Activated T-helper 1 cell treated with anti-CD3 and anti-CD28 coated beads, Interleukin-12 subunit alpha, Interleukin-12 subunit beta, Interleukin-2, Interleukin-4 antibody, amounts not matched to agents 30 ng/mL and 10 ng/mL and 1 ng/mL, durations not matched to agents 14 hours and 24 hours and 36 hours (primary cell): ENCODE data around the gene ICAM2. TPM values are rescaled to one million over a fixed set of nuclear protein-coding genes. Genes with fewer than 3 reads are reported as not detected.
A peak's percentile ranks its signal among the peaks of the same experiment; 100 is the strongest.

ENCODE experiments used
- DNase-seq: peaks from one replicate; pipeline ENCODE4 v3.0.0; 2021; ENCODE audit warnings: low spot score
- H3K27ac Mint-ChIP-seq: one replicate; pipeline ENCODE4 v1.8.0; 2021; ENCODE audit warnings: mild to moderate bottlenecking, mixed read lengths
- H3K27me3 Mint-ChIP-seq: one replicate; pipeline ENCODE4 v1.8.0; 2022; ENCODE audit warnings: mild to moderate bottlenecking, moderate library complexity, mixed read lengths; ENCODE audit not compliant: insufficient read depth
- H3K36me3 Mint-ChIP-seq: one replicate; pipeline ENCODE4 v1.8.0; 2021; ENCODE audit warnings: low read depth, mixed read lengths
- H3K4me1 Mint-ChIP-seq: one replicate; pipeline ENCODE4 v1.8.0; 2021; ENCODE audit warnings: low read depth, mixed read lengths
- H3K4me3 Mint-ChIP-seq: one replicate; pipeline ENCODE4 v1.8.0; 2021; ENCODE audit warnings: mild to moderate bottlenecking, moderate library complexity, mixed read lengths
- H3K9me3 Mint-ChIP-seq: one replicate; pipeline ENCODE4 v1.8.0; 2021; ENCODE audit warnings: mixed read lengths
- intact Hi-C: fragments of 100-400 bp; cut with micrococcal nuclease; formaldehyde crosslinking; loops from one replicate; pipeline ENCODE4 v1.15.1; 2024
- total RNA-seq: library from RNA; stranded (reverse); gene quantifications from 2 replicates; pipeline ENCODE4 v1.2.3, GENCODE V29; 2022

The ICAM2 gene
- total RNA-seq, 1 donor from 2014 or later, result 62.1 TPM

DNA sequence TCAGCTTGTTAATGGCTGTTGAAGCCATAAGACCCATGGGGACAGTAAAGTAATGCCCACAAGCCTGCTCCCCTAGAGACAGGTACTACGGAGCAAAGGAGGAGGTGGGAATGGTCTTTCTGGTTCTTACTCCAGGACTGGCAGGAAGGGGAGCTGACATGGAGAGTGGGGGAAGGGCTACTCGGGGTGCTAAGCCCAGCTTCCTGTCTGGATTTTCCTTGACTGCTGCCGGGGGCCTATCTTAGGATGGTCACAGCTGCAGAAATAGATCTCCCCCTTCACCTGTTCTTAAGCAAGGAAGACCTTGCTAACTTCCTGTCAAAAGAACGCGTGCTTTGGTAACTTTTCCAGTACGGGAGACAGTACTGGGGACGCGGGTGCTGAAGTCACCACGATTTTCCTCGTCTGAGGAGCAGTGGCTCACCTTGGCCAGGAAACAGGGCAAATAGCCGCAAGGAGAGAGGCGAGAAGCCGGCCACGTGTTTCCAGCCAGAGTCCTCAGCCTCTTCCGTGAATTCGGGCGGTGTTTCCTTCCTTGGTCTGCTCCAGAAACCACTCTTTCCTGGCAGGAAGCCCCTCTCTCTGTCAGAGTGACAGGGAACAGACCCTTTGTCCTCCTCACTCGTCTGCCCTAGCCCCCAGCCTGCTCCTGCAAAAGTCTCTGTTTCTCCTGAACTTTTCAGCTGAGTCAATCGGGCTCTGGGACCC lies 22.9 kb downstream of the ICAM2 start:
- peaks cover 5% of the 10 kb centered on the region for H3K36me3 Mint-ChIP-seq
- H3K4me1 Mint-ChIP-seq, result peaks cover 48% of the 10 kb centered on the region
- no peaks in the 10 kb centered on the region for H3K9me3 Mint-ChIP-seq
- intact Hi-C loops, result loop anchor here (1.0 to 5.0 kb wide), 3 partner anchors 12 to 50 kb away; partner anchors contain the start of gene ICAM2
- no peak overlapping the region for H3K27ac Mint-ChIP-seq
- peaks cover 17% of the 10 kb centered on the region for H3K27me3 Mint-ChIP-seq
- H3K4me3 Mint-ChIP-seq, result peak overlapping the region; percentile 85
- DNase-seq, result no peak

DNA sequence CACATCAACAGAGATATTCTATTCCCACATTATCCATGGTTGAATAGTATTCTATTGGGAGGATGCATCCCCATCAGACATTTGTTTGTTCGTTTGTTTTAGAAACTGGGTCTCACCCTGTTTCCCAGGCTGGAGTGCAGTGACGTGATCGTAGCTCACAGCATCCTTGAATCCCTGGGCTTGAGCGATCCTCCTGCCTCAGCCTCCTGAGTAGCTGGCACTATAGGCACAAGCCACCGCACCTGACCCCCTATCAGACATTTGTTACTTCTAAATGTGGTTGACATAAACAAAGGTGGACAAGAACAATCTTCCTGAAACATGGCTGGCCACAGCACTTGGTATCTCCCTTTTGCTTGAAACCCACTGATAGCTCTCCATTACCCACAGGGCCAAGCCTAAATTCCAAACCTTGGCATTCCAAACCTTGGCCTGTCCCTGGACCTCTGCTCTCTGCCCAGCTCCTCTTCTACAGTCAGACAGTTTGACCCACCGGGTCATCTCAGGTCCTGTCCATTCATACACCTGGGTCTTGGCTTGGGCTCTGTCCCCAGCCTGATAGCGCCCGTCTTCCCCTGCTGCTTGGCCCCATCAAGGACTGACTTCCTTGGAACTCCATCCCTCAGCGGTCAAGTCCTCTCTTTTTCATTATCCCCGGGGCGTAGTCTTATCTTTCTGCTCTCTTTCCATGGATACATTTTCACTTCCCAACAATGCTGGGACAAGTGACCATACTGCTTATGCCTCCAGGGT lies 23.8 kb downstream of the ICAM2 start:
- no peak for DNase-seq
- H3K36me3 Mint-ChIP-seq, result peaks cover 5% of the 10 kb centered on the region
- H3K27ac Mint-ChIP-seq, result no peak overlapping the region
- intact Hi-C loops, result loop anchor here (5.0 kb wide), 1 partner anchor 49 kb away; no protein-coding TSS in a partner anchor
- H3K9me3 Mint-ChIP-seq, result no peaks in the 10 kb centered on the region
- peaks cover 26% of the 10 kb centered on the region for H3K27me3 Mint-ChIP-seq
- peak overlapping the region; percentile 85 for H3K4me3 Mint-ChIP-seq
- H3K4me1 Mint-ChIP-seq, result peaks cover 57% of the 10 kb centered on the region

DNA sequence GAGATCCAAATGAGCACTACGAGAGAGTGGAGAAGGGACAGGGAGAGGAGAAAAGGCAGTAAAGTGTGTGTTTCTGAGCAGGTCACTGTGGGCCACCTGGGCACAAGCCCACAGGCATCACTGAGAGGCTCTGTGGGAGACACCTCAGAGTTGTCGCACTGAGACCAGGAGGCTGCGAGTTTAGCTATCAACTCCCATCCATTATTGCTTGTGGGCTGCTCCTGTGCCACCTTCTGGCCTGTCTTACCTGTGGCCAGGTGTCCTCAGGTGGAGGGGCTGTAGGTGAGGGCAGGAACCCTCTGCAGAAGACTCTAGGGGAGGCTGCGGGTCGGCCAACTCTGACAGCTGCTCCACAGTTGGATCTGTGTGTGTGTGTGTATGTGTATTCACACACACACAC lies 24.8 kb downstream of the ICAM2 start:
- Mint-ChIP-seq H3K4me1 (peaks cover 63% of the 10 kb centered on the region), H3K27ac (peak overlapping the region; percentile 6), H3K9me3 (no peaks in the 10 kb centered on the region), H3K4me3 (no peak overlapping the region), H3K27me3 (peaks cover 30% of the 10 kb centered on the region), H3K36me3 (peaks cover 5% of the 10 kb centered on the region)
- DNase-seq, result no peak
- intact Hi-C loops, result loop anchor here (5.0 kb wide), 1 partner anchor 48 kb away; no protein-coding TSS in a partner anchor

DNA sequence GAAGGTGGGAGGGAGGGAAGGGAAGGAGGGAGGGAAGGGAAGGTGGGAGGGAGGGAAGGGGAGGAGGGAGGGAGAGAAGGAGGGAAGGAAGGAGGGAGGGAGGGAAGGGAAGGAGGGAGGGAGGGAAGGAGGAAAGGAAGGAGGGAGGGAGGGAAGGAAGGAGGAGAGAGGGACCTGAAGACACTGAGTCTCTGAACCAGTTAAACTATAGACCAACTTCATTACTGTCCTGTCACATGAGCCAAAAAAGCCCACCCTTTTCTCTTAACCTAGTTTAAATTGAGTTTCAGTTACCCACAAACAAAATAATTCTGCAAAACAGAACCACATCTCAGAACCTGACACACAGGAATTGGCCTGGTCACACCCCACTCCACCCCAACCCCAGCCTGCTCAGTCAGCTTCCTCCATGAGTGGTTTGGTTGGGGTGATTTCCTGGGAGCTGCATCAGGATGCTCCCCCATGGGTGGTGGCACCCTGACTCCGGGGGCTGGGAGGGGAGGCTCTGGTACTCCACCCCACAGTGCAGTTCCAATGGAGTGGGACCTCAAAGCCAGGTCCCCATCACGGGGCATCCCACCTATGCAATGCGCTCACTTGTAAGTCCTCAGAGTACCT lies 27.0 kb downstream of the ICAM2 start:
- no peak for DNase-seq

DNA sequence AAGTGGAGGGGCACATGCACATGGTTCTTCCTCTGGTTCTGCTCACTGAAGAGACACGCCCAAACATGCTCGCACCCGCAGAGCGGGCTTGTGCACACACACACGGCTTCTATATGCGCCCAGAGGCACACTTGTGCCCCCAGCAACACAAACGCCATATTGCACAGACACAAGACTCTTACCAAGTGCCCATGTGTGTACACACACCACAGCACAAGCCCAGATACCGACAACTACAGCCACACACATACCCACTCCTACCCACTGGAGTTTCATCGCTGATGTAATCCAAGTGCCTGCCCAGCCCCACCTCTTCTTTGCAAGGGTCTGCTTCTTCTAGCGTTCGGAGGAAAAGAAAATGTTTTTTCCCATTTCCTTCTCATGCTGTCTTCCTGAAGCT lies 28.8 kb downstream of the ICAM2 start:
- intact Hi-C loops, result no loop called here
- H3K9me3 Mint-ChIP-seq, result no peaks in the 10 kb centered on the region
- peaks cover 21% of the 10 kb centered on the region for H3K27me3 Mint-ChIP-seq
- H3K36me3 Mint-ChIP-seq, result peaks cover 4% of the 10 kb centered on the region
- H3K27ac Mint-ChIP-seq, result no peak overlapping the region
- no peak for DNase-seq
- peaks cover 47% of the 10 kb centered on the region for H3K4me1 Mint-ChIP-seq
- H3K4me3 Mint-ChIP-seq, result peak overlapping the region; percentile 47

More for the DNA sequence above, 27.0 kb downstream of the ICAM2 start:
- H3K36me3 Mint-ChIP-seq, result peaks cover 4% of the 10 kb centered on the region
- H3K4me1 Mint-ChIP-seq, result peaks cover 62% of the 10 kb centered on the region
- H3K27ac Mint-ChIP-seq, result no peak overlapping the region
- H3K9me3 Mint-ChIP-seq, result no peaks in the 10 kb centered on the region
- intact Hi-C loops, result no loop called here
- peak overlapping the region; percentile 11 for H3K4me3 Mint-ChIP-seq
- peaks cover 27% of the 10 kb centered on the region for H3K27me3 Mint-ChIP-seq

DNA sequence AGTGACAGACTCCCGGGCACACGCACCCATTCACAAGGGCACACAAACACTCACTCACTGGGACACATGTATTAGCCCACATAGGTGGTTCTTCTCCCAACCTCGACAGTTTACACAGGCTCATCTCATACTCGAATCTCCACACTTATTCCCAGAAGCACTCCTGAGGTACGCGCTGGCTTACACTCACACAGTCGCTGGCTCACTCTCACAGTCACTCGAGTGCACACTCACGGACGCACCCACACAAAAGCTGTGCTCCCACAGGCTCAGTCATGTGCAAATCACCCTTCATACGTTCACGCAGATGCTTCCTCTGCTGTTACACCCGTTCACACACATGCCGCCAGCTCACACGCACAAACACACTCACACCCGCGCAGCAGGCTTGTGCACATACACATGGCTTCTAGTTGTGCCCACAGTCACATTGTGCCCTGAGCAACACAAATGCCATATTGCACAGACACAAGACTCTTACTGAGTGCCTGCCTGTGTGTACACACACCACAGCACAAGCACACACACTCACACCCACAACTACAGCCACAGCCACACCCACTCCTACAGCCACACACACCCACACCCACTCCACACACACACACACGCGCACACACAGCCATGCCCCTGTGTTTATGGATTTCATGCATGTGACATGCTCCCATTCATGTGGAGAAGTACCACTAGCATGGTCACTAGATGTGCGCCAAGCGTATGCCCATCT lies 30.6 kb downstream of the ICAM2 start:
- Mint-ChIP-seq H3K36me3 (no peaks in the 10 kb centered on the region), H3K4me1 (peaks cover 52% of the 10 kb centered on the region), H3K4me3 (no peak overlapping the region), H3K9me3 (no peaks in the 10 kb centered on the region), H3K27me3 (peaks cover 19% of the 10 kb centered on the region), H3K27ac (peak overlapping the region; percentile 59)
- DNase-seq, result no peak
- intact Hi-C loops, result loop anchor here (1.0 kb wide), 1 partner anchor 70 kb away; no protein-coding TSS in a partner anchor

DNA sequence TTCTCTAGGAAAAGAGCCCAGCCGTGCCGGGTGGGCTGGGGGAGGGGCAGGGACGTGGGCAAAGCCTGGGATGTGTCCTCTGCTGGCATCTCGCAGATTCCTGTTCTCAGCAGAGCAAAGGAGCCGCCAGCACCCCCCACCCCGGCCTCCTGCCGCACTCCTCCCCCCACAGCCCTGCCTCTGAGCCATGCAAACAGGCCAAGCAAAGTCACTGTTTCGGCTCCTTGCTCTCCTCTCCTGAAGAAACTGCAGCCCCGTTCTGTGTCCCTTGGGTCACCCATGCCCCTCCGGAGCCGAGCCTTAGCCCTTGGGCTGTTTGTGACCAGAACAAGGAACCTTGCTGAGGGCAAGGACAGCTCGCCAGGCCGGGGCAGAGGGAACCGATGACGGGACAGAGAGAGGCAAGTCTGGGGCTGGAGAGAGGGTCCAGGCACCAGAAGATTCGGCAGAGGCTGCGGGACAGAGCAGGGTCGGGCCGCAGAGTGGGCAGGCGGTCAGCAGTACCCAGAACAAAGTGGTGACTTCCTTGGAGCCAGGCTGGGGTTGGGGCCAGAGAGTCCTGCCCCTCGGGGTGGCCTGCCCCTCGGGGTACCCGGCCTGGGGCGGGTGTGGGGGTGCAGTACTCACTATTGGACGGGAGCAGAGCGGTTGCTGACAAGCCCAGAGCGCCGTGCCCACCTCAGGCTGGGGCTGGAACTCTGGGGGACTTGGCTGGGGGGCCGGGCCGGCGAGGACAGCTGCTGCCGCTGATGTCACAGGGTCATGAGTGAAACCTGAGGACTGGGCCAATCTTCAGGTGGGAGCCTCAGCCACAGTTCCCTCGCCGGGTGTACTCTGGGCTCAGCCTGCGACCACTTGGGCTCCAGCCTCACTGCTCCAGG lies 31.5 kb downstream of the ICAM2 start:
- no peak for DNase-seq
- H3K9me3 Mint-ChIP-seq, result no peaks in the 10 kb centered on the region
- H3K36me3 Mint-ChIP-seq, result no peaks in the 10 kb centered on the region
- H3K4me3 Mint-ChIP-seq, result no peak overlapping the region
- intact Hi-C loops, result no loop called here
- no peak overlapping the region for H3K27ac Mint-ChIP-seq
- peaks cover 17% of the 10 kb centered on the region for H3K27me3 Mint-ChIP-seq
- peaks cover 49% of the 10 kb centered on the region for H3K4me1 Mint-ChIP-seq

DNA sequence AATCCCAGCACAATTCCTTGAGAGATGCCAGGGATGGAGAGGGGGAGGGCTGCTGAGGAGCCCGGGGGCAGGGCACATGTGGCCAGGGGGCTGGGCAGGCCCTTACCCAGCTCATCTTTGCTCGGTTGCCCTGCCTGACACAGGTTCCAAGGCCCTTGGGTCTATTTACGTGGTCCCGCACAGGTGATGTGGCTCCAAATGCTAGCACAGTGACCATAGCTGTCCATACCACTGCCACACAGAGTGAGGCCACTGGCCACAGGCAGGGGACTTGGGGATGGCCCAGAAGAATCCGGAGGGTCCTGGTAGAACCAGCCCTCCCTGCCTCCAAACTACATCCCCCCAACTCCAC lies 32.3 kb downstream of the ICAM2 start:
- no peaks in the 10 kb centered on the region for H3K36me3 Mint-ChIP-seq
- no peak overlapping the region for H3K27ac Mint-ChIP-seq
- peaks cover 17% of the 10 kb centered on the region for H3K27me3 Mint-ChIP-seq
- no peak overlapping the region for H3K4me3 Mint-ChIP-seq
- intact Hi-C loops, result no loop called here
- H3K4me1 Mint-ChIP-seq, result peaks cover 43% of the 10 kb centered on the region
- H3K9me3 Mint-ChIP-seq, result no peaks in the 10 kb centered on the region
- no peak for DNase-seq

DNA sequence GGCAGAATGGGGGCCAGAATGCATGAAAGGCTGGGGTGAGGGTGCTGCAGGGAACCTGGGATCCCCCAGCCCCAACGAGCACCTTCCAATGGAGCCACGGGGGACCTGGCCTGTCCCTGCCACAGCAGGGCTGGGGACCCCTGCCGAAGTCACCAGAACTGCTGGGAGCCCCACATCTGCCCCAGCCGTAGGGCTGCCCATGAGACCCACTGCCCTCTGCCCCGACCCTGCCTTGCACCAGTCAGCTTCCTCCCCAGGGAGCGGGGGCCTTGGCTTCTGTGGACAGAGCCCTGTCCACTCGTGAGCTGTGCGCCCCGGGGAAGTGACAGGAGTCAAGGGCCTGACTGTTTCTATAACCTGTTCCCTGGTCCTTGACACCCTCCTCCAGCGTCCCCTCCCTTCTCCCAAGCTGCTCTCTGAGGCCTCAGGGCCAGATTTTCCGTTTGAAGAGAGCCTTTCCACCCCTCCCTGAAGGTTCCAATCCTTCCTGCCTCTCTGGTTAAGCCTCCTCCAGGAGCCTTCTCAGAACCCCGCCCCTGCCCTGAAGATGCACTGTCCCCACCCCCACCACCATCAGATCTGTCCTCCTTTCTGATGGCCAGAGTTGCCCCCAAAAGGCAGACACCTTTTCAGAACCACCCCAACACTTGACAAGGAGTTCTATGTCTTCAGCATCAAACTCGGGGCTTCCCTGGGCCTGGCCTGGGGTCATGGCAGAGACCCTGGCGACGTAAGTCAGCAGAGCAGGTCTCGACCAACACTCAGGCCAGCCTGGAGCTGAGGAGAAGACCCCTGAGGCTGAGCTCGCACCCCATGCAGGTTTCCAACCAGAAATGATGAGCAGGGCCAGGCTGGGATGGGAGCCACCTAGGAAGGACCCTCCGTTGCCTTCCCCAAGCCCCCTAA lies 33.0 kb downstream of the ICAM2 start:
- Mint-ChIP-seq H3K27ac (peak overlapping the region; percentile 52), H3K27me3 (peaks cover 16% of the 10 kb centered on the region), H3K4me3 (no peak overlapping the region), H3K9me3 (peaks cover 6% of the 10 kb centered on the region), H3K36me3 (peaks cover 5% of the 10 kb centered on the region), H3K4me1 (peaks cover 38% of the 10 kb centered on the region)
- intact Hi-C loops, result no loop called here
- no peak for DNase-seq

DNA sequence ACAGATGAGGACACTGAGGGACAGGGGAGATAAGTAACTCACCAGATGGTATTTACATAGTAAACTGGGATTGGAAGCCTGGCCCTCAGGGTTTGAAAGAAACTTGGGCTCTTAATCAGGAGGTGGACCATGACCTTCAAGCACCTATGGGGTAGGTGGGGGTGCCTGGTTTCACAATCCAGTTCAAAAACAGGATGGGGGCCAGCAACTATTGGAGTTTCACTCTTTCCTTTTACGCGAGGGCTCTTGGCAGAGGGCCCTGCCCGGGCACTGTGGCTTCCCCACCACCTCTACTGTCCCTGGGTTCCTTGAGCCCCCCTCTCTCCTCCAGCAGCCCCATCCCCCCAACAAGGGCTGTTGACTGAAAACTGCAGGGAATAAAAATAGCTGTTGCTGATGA lies 33.6 kb downstream of the ICAM2 start:
- peaks cover 5% of the 10 kb centered on the region for H3K36me3 Mint-ChIP-seq
- peak overlapping the region; percentile 65 for H3K27ac Mint-ChIP-seq
- intact Hi-C loops, result no loop called here
- H3K27me3 Mint-ChIP-seq, result peaks cover 10% of the 10 kb centered on the region
- peaks cover 31% of the 10 kb centered on the region for H3K4me1 Mint-ChIP-seq
- no peak overlapping the region for H3K4me3 Mint-ChIP-seq
- H3K9me3 Mint-ChIP-seq, result peaks cover 10% of the 10 kb centered on the region
- no peak for DNase-seq
